Activated naive CD8-positive, alpha-beta T cell treated with anti-CD3 and anti-CD28 coated beads for 36 hours (primary cell): ENCODE measurements around the gene NAT8L. TPM values are rescaled to one million over a fixed set of nuclear protein-coding genes. Genes with fewer than 3 reads are reported as not detected.

Experiments
- DNase-seq: peaks from one replicate; pipeline ENCODE4 v3.0.0; 2021
- H3K27ac Mint-ChIP-seq: one replicate; pipeline ENCODE4 v1.8.0; 2022; ENCODE audit warnings: mild to moderate bottlenecking, moderate library complexity, mixed read lengths
- H3K27me3 Mint-ChIP-seq: one replicate; pipeline ENCODE4 v1.8.0; 2022; ENCODE audit warnings: mild to moderate bottlenecking, mixed read lengths
- H3K36me3 Mint-ChIP-seq: one replicate; pipeline ENCODE4 v1.8.0; 2021; ENCODE audit warnings: mild to moderate bottlenecking, mixed read lengths
- H3K4me1 Mint-ChIP-seq: one replicate; pipeline ENCODE4 v1.8.0; 2021; ENCODE audit warnings: mixed read lengths
- H3K4me3 Mint-ChIP-seq: one replicate; pipeline ENCODE4 v1.8.0; 2022; ENCODE audit warnings: mild to moderate bottlenecking, moderate library complexity, mixed read lengths
- H3K9me3 Mint-ChIP-seq: one replicate; pipeline ENCODE4 v1.8.0; 2022; ENCODE audit warnings: mixed read lengths
- total RNA-seq, 2 experiments: library from RNA; stranded (reverse); gene quantifications; one replicate each; pipeline ENCODE4 v1.2.3, GENCODE V29; 2021

Gene NAT8L
- total RNA-seq, 2 experiments from 2014 or later = 0.56 to 0.60 TPM

- Mint-ChIP-seq H3K27ac (no peak overlapping the region), H3K27me3 (peaks cover 6% of the 10 kb centered on the region), H3K36me3 (no peaks in the 10 kb centered on the region), H3K4me3 (no peak overlapping the region), H3K9me3 (no peaks in the 10 kb centered on the region), H3K4me1 (no peaks in the 10 kb centered on the region)
- DNase-seq = no peak
Measured at GRCh38 chr4:2066571-2067445, 7.7 kb downstream of the NAT8L start.

- DNase-seq = no peak
- no peaks in the 10 kb centered on the region for H3K4me1 Mint-ChIP-seq
- H3K27ac Mint-ChIP-seq = no peak overlapping the region
- H3K4me3 Mint-ChIP-seq = no peak overlapping the region
- no peaks in the 10 kb centered on the region for H3K36me3 Mint-ChIP-seq
- no peaks in the 10 kb centered on the region for H3K9me3 Mint-ChIP-seq
- H3K27me3 Mint-ChIP-seq = no peaks in the 10 kb centered on the region
Measured at GRCh38 chr4:2067446-2068197, 8.5 kb downstream of the NAT8L start.

- H3K4me1 Mint-ChIP-seq = no peaks in the 10 kb centered on the region
- no peaks in the 10 kb centered on the region for H3K27me3 Mint-ChIP-seq
- no peak for DNase-seq
- no peak overlapping the region for H3K4me3 Mint-ChIP-seq
- H3K27ac Mint-ChIP-seq = no peak overlapping the region
- H3K9me3 Mint-ChIP-seq = no peaks in the 10 kb centered on the region
- no peaks in the 10 kb centered on the region for H3K36me3 Mint-ChIP-seq
Measured at GRCh38 chr4:2068198-2068470, 9.0 kb downstream of the NAT8L start.

- Mint-ChIP-seq H3K4me1 (no peaks in the 10 kb centered on the region), H3K9me3 (no peaks in the 10 kb centered on the region), H3K27me3 (no peaks in the 10 kb centered on the region), H3K36me3 (no peaks in the 10 kb centered on the region), H3K27ac (no peak overlapping the region), H3K4me3 (no peak overlapping the region)
- no peak for DNase-seq
Measured at GRCh38 chr4:2068566-2068965, 9.4 kb downstream of the NAT8L start.

GRCh38 chr4:2069161-2069971 is 10.2 kb downstream of the NAT8L start:
- no peaks in the 10 kb centered on the region for H3K36me3 Mint-ChIP-seq
- no peak overlapping the region for H3K27ac Mint-ChIP-seq
- DNase-seq = no peak
- H3K4me1 Mint-ChIP-seq = no peaks in the 10 kb centered on the region
- H3K9me3 Mint-ChIP-seq = no peaks in the 10 kb centered on the region
- no peak overlapping the region for H3K4me3 Mint-ChIP-seq
- H3K27me3 Mint-ChIP-seq = no peaks in the 10 kb centered on the region

GRCh38 chr4:2069986-2070385 is 10.9 kb downstream of the NAT8L start:
- no peak overlapping the region for H3K4me3 Mint-ChIP-seq
- H3K9me3 Mint-ChIP-seq = no peaks in the 10 kb centered on the region
- no peak for DNase-seq
- no peaks in the 10 kb centered on the region for H3K27me3 Mint-ChIP-seq
- H3K27ac Mint-ChIP-seq = no peak overlapping the region
- H3K4me1 Mint-ChIP-seq = no peaks in the 10 kb centered on the region
- no peaks in the 10 kb centered on the region for H3K36me3 Mint-ChIP-seq

- Mint-ChIP-seq H3K9me3 (no peaks in the 10 kb centered on the region), H3K4me1 (no peaks in the 10 kb centered on the region), H3K4me3 (no peak overlapping the region), H3K36me3 (no peaks in the 10 kb centered on the region), H3K27me3 (no peaks in the 10 kb centered on the region), H3K27ac (no peak overlapping the region)
- no peak for DNase-seq
Measured at GRCh38 chr4:2070421-2071251, 11.5 kb downstream of the NAT8L start.

- Mint-ChIP-seq H3K27me3 (no peaks in the 10 kb centered on the region), H3K27ac (no peak overlapping the region), H3K9me3 (no peaks in the 10 kb centered on the region), H3K4me3 (no peak overlapping the region), H3K36me3 (no peaks in the 10 kb centered on the region), H3K4me1 (no peaks in the 10 kb centered on the region)
- no peak for DNase-seq
Measured at GRCh38 chr4:2071252-2071911, 12.3 kb downstream of the NAT8L start.

- Mint-ChIP-seq H3K27ac (no peak overlapping the region), H3K4me3 (no peak overlapping the region), H3K27me3 (no peaks in the 10 kb centered on the region), H3K4me1 (no peaks in the 10 kb centered on the region), H3K36me3 (no peaks in the 10 kb centered on the region), H3K9me3 (no peaks in the 10 kb centered on the region)
- DNase-seq = no peak
Measured at GRCh38 chr4:2071912-2072867, 13.1 kb downstream of the NAT8L start.

GRCh38 chr4:2072971-2073807 is 14.1 kb downstream of the NAT8L start:
- peaks cover 2% of the 10 kb centered on the region for H3K4me1 Mint-ChIP-seq
- no peaks in the 10 kb centered on the region for H3K27me3 Mint-ChIP-seq
- H3K27ac Mint-ChIP-seq = no peak overlapping the region
- H3K36me3 Mint-ChIP-seq = no peaks in the 10 kb centered on the region
- H3K4me3 Mint-ChIP-seq = no peak overlapping the region
- no peaks in the 10 kb centered on the region for H3K9me3 Mint-ChIP-seq
- DNase-seq = no peak

- DNase-seq = no peak
- Mint-ChIP-seq H3K4me1 (peaks cover 2% of the 10 kb centered on the region), H3K27ac (no peak overlapping the region), H3K36me3 (no peaks in the 10 kb centered on the region), H3K4me3 (no peak overlapping the region), H3K27me3 (no peaks in the 10 kb centered on the region), H3K9me3 (no peaks in the 10 kb centered on the region)
Measured at GRCh38 chr4:2073808-2074481, 14.8 kb downstream of the NAT8L start.

GRCh38 chr4:2074588-2074987 is 15.5 kb downstream of the NAT8L start:
- Mint-ChIP-seq H3K36me3 (no peaks in the 10 kb centered on the region), H3K9me3 (no peaks in the 10 kb centered on the region), H3K4me3 (no peak overlapping the region), H3K4me1 (peaks cover 2% of the 10 kb centered on the region), H3K27me3 (no peaks in the 10 kb centered on the region), H3K27ac (no peak overlapping the region)
- DNase-seq = no peak
